Ovary (tissue), 9 donors: ENCODE results near the gene ARL8A. TPM values are rescaled to one million over a fixed set of nuclear protein-coding genes. Genes with fewer than 3 reads are reported as not detected.

Experiments
- DNase-seq, 5 donors: peaks; one replicate each; pipeline ENCODE4 v3.0.0-alpha.2; 2019 to 2020
- H3K27ac ChIP-seq, 2 donors: fragments of 200-600 bp; one replicate each; pipeline versions ENCODE4 v1.5.1 to v1.8.0; 2019 to 2022
- H3K27me3 ChIP-seq: fragments of 200-600 bp; one replicate; pipeline ENCODE4 v1.8.0; 2022
- H3K36me3 ChIP-seq: fragments of 200-600 bp; sonication (generic); one replicate; pipeline ENCODE4 v1.5.1; 2019
- H3K4me1 ChIP-seq: one replicate; pipeline ENCODE4 v1.8.1; 2013; ENCODE audit warnings: mild to moderate bottlenecking, moderate library complexity; ENCODE audit not compliant: insufficient read depth
- H3K4me3 ChIP-seq: fragments of 200-600 bp; sonication (generic); one replicate; pipeline ENCODE4 v1.5.1; 2017
- H3K9me3 ChIP-seq, 2 donors: fragments of 200-600 bp in 1 of 2; sonication (generic) in 1 of 2; one replicate each; pipeline versions ENCODE4 v1.5.1 to v1.8.1; 2013 to 2019; ENCODE audit warnings: mild to moderate bottlenecking in 1 of 2, moderate library complexity in 1 of 2
- EP300 ChIP-seq: sonication (generic); formaldehyde crosslinking; IDR thresholded peaks from one replicate; pipeline ENCODE4 v1.6.1; 2017; ENCODE audit warnings: antibody characterized with exemption
- POLR2A ChIP-seq: fragments of 450-650 bp; IDR thresholded peaks from one replicate; pipeline ENCODE4 v1.6.1; 2017; ENCODE audit warnings: antibody characterized with exemption, mild to moderate bottlenecking, moderate library complexity
- WGBS, 3 donors: extraction: QIAGEN DNeasy Blood & Tissue Kit in 1 of 3; methylation state at CpG; one replicate each; pipeline versions ENCODE4 v1.1.5 to v1.1.7; 2013 to 2017; 5-methylcytosine and 5-hydroxymethylcytosine counted together
- intact Hi-C, 4 donors: fragments of 100-400 bp; cut with DNase I; formaldehyde crosslinking; loops; one replicate each; pipeline versions ENCODE4 v1.11.0 to v1.15.1; 2022 to 2023
- polyA plus RNA-seq, 2 donors: library from polyadenylated mRNA; stranded (reverse); fragments of 200-250 nt in 1 of 2; fragments of 350-450 nt in 1 of 2; fragmentation: Illumina TruSeq in 1 of 2; extraction: RNeasy Lipid Tissue Mini Kit (QIAGEN cat#74804) in 1 of 2; gene quantifications; one replicate each; pipeline ENCODE4 v1.2.3, GENCODE V29; 2013 to 2014
- total RNA-seq, 7 donors: library from RNA; depleted of rRNA in 2 of 7; stranded (reverse); fragments of >200 nt in 2 of 7; fragmentation: NEBNext Ultra II Directional in 3 of 7; extraction: Animal tissue kit (Norgen Biotek cat#: 25700) in 3 of 7; gene quantifications; one replicate each; pipeline versions ENCODE4 v1.1.0 to v1.2.4, GENCODE V29; 2016 to 2023
- TF ChIP-seq, protein P1 (sequence below), 3 donors: fragments of 450-650 bp in 2 of 3; fragments of 200-600 bp in 1 of 3; IDR thresholded peaks; one replicate each; pipeline versions ENCODE4 v1.5.1 to v1.8.0; 2016 to 2022; ENCODE audit warnings: antibody characterized with exemption in 3 of 3, mild to moderate bottlenecking in 1 of 3
- donor health status: DM: no; HTN: no; CAD: no; lungs with moderate emphysema.
- donor health status: DM: no; HTN: no; CAD: no.
- donor health status: Bipolar disorder and iron deficiency.
- donor health status: DM: yes; HTN: yes; CAD: no.
- donor health status: DM: no; HTN: no; CAD: no.
- donor health status: DM: yes; HTN: yes; CAD: no.

The ARL8A gene
- total and polyA plus RNA-seq, 9 donors = 20.0 to 95.9 (median 65.8) TPM

DNA sequence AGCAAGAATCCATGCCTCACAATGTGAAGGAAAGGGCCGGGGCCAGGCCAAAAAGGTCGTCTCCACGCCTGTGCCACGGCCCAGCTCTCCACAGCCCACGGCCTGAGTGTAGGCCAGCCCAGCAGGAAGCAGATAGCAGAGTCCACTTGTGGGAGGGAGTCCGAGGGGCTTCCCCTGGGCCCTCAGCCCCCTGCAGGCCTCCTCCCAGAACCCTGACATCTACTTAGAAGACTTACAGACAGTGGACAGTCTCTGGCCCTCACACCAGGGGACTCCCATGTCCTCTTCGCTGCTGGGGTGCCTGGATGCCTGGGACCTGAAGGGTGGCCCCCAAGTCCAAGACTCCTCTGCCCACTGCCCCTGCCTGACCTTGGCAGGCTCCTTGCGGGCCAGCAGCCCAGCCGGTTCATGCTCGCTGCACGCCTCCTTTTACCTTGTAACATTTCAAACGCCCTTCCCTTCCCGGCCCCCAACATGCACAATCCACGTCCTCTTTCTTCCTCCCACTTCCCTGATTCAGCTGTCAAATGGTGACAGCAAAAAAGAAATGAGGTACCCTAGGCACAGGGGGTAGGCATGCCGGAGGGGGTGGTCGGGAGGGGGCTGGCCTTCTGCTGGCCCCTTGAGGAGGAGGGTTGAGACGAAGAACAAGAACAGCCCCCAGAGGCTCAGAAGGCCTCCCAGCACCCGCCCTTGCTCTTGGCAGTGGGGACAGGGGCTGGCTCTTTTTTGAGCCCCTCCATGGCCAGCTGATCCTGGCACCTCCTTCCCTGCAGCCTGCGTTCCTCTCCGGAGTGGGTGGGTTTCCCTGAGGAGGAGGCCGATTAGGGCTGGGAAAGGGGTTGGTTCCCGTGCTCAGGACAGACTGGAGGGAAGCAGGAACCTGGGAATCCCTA, 16.9 kb upstream of the ARL8A start:
- Histone ChIP-seq H3K4me1 (peaks cover 43% of the 10 kb centered on the region), H3K36me3 (no peaks in the 10 kb centered on the region), H3K27me3 (no peaks in the 10 kb centered on the region), H3K4me3 (no peak overlapping the region), H3K9me3 (no peaks in the 10 kb centered on the region), H3K27ac (peak overlapping the region in 1 of 2 donors; percentile 35)
- TF ChIP-seq, protein P1, sequence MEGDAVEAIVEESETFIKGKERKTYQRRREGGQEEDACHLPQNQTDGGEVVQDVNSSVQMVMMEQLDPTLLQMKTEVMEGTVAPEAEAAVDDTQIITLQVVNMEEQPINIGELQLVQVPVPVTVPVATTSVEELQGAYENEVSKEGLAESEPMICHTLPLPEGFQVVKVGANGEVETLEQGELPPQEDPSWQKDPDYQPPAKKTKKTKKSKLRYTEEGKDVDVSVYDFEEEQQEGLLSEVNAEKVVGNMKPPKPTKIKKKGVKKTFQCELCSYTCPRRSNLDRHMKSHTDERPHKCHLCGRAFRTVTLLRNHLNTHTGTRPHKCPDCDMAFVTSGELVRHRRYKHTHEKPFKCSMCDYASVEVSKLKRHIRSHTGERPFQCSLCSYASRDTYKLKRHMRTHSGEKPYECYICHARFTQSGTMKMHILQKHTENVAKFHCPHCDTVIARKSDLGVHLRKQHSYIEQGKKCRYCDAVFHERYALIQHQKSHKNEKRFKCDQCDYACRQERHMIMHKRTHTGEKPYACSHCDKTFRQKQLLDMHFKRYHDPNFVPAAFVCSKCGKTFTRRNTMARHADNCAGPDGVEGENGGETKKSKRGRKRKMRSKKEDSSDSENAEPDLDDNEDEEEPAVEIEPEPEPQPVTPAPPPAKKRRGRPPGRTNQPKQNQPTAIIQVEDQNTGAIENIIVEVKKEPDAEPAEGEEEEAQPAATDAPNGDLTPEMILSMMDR (IDR thresholded peaks at IDR 0.05) = no peak
- TF ChIP-seq POLR2A = no peak
- no peak for TF ChIP-seq EP300
- intact Hi-C loops = no loop called here
- WGBS, 3 donors = 60 to 71% (median 62%) methylated on average over 22 of the region's 22 CpGs
- DNase-seq = no peak

DNA sequence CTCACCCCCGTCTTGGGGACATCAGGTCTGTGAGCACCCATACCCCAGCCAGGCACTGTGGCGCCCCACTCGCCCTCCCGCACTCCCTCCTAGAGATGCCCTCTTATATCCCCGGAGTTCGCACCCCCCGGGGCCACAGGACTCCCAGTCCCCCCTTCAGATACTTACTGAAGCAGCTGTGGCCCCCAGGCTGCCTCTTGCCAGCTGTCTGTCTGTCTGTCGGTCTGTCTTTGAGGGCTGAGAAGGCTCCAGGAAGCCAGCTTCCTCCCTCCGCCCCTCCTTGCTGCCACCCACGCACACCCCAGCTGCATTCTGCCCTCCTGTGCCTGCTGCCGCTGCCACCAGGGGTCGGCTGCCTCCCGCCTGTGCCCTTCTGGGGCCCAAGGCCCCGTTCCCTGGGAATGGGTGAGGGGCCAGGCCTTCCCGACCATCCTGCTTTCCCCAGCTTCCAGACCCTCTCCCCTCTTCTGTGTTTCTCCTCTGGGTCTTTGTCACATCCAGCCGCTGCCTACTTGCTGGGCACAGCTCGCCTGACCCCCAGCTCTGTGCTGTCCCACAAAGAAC, 15.9 kb upstream of the ARL8A start, which contains the start of gene PTPN7:
TSS of gene PTPN7 (minus strand) at position 226 of the 564 bp plus-strand sequence. CDS start 1,200 bp downstream, outside the sequence.
- TF ChIP-seq, protein P1 (IDR thresholded peaks at IDR 0.05) = no peak
- no peak for TF ChIP-seq POLR2A
- H3K36me3 ChIP-seq = no peaks in the 10 kb centered on the region
- no peak for DNase-seq
- 75 to 79% (median 79%) methylated on average over 17 of the region's 17 CpGs for WGBS, 3 donors
- peaks cover 43% of the 10 kb centered on the region for H3K4me1 ChIP-seq
- intact Hi-C loops = no loop called here
- H3K27ac ChIP-seq = peak within 1 kb of the TSS; percentile 11 to 47
- no peaks in the 10 kb centered on the region for H3K27me3 ChIP-seq
- H3K4me3 ChIP-seq = no peak within 1 kb of the TSS
- no peaks in the 10 kb centered on the region for H3K9me3 ChIP-seq

DNA sequence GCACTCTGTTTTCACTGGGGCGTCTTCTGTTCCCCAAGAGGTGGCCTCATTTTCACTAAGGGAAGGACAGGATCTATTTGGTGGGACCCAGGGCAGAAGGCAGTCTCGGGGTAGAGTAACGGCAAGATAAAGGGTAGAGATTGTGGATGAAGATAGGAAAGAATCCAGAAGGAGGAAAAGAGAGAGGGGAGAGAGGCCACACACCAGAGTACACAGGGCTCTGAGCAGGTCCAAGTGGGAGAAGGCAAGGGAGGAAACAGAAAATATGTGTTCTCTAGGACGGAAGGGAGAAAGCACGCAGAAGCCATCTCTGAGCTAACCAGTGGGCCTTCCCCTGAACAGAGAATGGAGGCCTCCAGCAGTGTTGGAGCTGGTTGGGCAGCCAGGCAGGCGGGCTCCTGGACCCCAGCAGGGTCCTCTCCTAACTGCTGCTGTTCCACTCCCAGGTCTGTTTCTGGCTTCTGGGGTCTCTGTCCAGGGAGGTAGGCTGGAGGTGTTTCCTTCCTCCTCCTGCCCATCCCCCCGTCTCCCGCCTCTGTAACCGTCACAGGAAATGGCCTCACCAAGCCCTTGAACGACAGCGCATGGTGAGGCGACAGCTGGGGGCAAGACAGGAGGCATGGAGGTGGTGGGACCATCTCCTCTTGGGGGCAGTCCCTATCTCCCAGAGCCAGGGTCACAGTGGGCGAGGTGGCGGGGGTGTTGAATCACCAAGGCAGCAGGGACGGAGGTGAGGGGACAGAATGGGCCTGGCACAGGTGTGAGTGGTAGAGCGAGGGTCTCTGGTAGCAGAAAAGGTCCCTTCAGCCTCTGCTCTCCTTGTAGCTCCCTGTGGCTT, 15.2 kb upstream of the ARL8A start:
- Histone ChIP-seq H3K4me1 (peaks cover 41% of the 10 kb centered on the region), H3K36me3 (no peaks in the 10 kb centered on the region), H3K9me3 (no peaks in the 10 kb centered on the region), H3K27me3 (no peaks in the 10 kb centered on the region), H3K4me3 (no peak overlapping the region), H3K27ac (peak overlapping the region; percentile 11 to 47)
- TF ChIP-seq, protein P1 (IDR thresholded peaks at IDR 0.05) = no peak
- TF ChIP-seq EP300 (no peak), POLR2A (no peak)
- DNase-seq = no peak
- intact Hi-C loops = no loop called here
- WGBS, 3 donors = 86 to 88% (median 88%) methylated on average over 16 of the region's 16 CpGs

DNA sequence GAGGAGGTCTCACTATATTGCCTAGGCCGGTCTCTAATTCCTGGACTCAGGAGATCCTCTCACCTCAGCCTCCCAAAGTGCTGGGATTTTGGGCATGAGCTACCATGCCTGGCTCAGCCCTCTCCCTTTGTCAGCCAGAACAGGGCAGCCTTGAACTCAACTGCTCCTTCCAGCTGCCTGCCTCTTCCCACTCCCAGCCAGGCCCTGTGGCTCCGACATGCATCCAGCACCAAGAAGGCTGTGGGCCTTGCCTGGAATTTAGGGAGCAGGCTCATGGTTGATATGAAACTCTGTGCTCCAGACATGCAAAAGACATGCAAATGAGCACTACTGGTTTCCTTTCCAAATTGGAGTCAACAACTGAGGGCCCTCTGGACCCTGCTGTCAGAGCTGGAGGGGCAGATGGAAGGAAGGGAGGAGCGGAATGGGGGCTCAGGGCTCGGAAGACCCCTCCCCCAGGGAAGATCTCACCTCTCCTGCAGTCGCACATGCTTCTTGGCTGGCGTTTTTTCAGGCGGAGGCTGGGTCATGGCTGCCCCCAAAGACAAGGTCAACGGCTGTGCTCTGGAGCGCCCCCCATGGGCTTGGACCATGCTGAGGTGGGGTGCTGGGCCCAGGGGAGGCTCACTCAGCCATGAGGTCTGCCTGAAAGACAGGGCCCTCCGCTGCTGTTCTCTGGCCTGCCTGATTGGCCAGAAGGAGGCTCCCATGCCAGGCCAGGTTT, 14.4 kb upstream of the ARL8A start:
- no peaks in the 10 kb centered on the region for H3K36me3 ChIP-seq
- WGBS, 3 donors = 53 to 63% (median 57%) methylated on average over 10 of the region's 10 CpGs
- H3K9me3 ChIP-seq = no peaks in the 10 kb centered on the region
- TF ChIP-seq EP300 = no peak
- TF ChIP-seq, protein P1 (IDR thresholded peaks at IDR 0.05) = no peak
- H3K4me1 ChIP-seq = peaks cover 35% of the 10 kb centered on the region
- H3K27me3 ChIP-seq = no peaks in the 10 kb centered on the region
- H3K4me3 ChIP-seq = no peak overlapping the region
- peak; percentile 49 to 81 (median 71) for DNase-seq
- intact Hi-C loops = no loop called here
- H3K27ac ChIP-seq = peak overlapping the region; percentile 11 to 47
